ENCODE data around the gene MCAT.
"Not testable (repeated sequence)": the region's sequence is repeated elsewhere in the genome, so short reads cannot be mapped to it uniquely, and the experiment has no call there.

The MCAT gene

DNA sequence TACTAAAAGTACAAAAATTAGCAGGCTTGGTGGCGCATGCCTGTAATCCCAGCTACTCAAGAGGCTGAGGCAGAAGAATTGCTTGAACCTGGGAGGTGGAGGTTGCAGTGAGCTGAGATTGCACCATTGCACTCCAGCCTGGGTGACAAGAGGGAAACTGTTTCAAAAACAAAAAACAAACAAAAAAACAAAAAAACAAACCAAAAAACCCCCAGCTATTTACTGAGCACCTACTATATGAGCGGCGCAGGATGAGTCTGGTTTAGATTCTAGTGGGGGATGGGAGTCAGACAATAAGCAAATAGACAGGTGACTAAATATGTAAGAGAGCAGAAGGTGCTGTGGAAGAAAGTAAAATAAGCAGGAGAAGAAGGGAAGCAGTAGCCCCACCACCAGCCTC lies 38.2 kb downstream of the MCAT start:
- H3K4me3 ChIP-seq (ENCODE audit: low read length in 2 of 2); H3K36me3 ChIP-seq (ENCODE audit: control insufficient read depth in 2 of 2, insufficient read depth in 2 of 2, low read length in 2 of 2); H3K27me3 ChIP-seq (ENCODE audit: control insufficient read depth in 1 of 2, insufficient read depth in 2 of 2, low read length in 2 of 2); H3K4me1 ChIP-seq (ENCODE audit: control insufficient read depth, insufficient read depth, low read length); H3K27ac ChIP-seq (ENCODE audit: low read length); H3K9ac ChIP-seq (ENCODE audit: low read length in 2 of 2); H3K9me3 ChIP-seq (ENCODE audit: control insufficient read depth in 2 of 2, low read length in 2 of 2): not testable (repeated sequence)

DNA sequence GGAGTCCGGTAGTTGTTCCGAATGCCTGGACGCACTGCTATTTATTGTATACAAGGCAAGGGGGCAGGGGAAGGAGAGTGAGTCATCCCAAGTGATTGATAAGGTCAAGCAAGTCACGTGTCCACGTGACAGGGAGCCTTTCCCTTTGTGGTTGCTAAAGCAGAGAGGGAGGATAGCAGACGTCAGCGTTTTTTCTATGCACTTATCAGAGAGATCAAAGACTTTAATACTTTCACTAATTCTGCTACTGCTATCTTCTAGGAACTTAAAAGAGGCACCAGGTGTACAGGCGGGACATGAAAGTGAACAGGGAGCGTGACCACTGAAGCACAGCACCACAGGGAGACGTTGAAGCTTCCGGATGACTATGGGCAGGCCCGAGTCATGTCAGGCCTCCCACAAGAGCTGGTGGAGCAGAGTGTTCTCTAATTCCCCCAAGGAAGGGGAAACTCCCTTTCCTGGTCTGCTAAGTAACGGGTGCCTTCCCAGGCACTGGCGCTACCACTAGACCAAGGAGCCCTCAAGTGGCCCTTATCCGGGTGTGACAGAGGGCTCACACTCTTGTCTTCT lies 39.1 kb downstream of the MCAT start:
- H3K4me3 ChIP-seq (ENCODE audit: low read length in 2 of 2); H3K27ac ChIP-seq (ENCODE audit: low read length); H3K36me3 ChIP-seq (ENCODE audit: control insufficient read depth in 2 of 2, insufficient read depth in 2 of 2, low read length in 2 of 2); H3K4me1 ChIP-seq (ENCODE audit: control insufficient read depth, insufficient read depth, low read length); H3K9me3 ChIP-seq (ENCODE audit: control insufficient read depth in 2 of 2, low read length in 2 of 2); H3K27me3 ChIP-seq (ENCODE audit: control insufficient read depth in 1 of 2, insufficient read depth in 2 of 2, low read length in 2 of 2); H3K9ac ChIP-seq (ENCODE audit: low read length in 2 of 2): not testable (repeated sequence)

DNA sequence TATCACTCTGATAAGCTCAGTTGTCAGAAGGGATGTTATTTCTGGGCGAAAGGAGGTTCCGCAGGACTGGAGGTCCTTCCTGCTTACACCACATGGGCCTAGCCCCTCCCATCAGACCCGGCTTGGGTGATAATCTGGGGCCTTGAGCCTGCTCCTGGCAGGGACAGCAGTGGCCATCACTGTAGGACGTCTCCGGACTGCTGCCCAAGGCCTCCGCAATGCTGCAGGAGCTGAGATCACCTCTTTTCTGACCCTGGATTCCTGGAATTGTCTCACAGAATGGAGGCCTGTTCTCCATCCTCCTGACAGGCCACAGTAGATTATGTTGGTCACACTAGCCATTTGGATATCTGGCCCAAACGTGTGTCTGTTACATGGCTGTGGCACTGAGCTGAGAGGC lies 41.9 kb downstream of the MCAT start:
- H3K36me3 ChIP-seq (ENCODE audit: control insufficient read depth in 2 of 2, insufficient read depth in 2 of 2, low read length in 2 of 2), result no peaks in the 10 kb centered on the region
- no peak overlapping the region for H3K9ac ChIP-seq (ENCODE audit: low read length in 2 of 2)
- no peaks in the 10 kb centered on the region for H3K27me3 ChIP-seq (ENCODE audit: control insufficient read depth in 1 of 2, insufficient read depth in 2 of 2, low read length in 2 of 2)
- H3K27ac ChIP-seq (ENCODE audit: low read length), result no peak overlapping the region
- H3K4me3 ChIP-seq (ENCODE audit: low read length in 2 of 2), result no peak overlapping the region
- peaks cover 0 to 5% of the 10 kb centered on the region in 2 donors for H3K9me3 ChIP-seq (ENCODE audit: control insufficient read depth in 2 of 2, low read length in 2 of 2)
- H3K4me1 ChIP-seq (ENCODE audit: control insufficient read depth, insufficient read depth, low read length), result peaks cover 2% of the 10 kb centered on the region

DNA sequence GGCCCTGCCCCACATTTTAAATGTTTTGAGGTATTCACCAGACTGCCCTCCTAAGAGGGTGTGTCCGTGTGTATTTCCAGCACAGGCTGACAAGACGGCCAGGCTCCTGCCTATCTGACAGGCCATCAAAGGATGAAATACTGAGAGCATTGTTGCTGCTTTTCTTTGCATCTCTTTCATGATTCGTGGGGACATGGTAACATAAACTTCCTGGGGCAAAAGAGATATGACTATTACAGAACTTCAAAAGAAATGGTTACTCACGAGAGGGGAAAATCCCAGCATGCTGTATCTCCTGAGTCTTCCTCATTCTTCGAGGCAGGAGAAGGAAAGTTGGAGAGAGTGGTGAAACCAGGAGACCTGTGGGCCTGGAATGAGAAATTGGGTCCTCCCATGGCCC lies 43.0 kb downstream of the MCAT start:
- H3K36me3 ChIP-seq (ENCODE audit: control insufficient read depth in 2 of 2, insufficient read depth in 2 of 2, low read length in 2 of 2), result no peaks in the 10 kb centered on the region
- H3K9me3 ChIP-seq (ENCODE audit: control insufficient read depth in 2 of 2, low read length in 2 of 2), result peaks cover 0 to 5% of the 10 kb centered on the region in 2 donors
- H3K27me3 ChIP-seq (ENCODE audit: control insufficient read depth in 1 of 2, insufficient read depth in 2 of 2, low read length in 2 of 2), result no peaks in the 10 kb centered on the region
- H3K27ac ChIP-seq (ENCODE audit: low read length), result no peak overlapping the region
- peaks cover 2% of the 10 kb centered on the region for H3K4me1 ChIP-seq (ENCODE audit: control insufficient read depth, insufficient read depth, low read length)
- H3K4me3 ChIP-seq (ENCODE audit: low read length in 2 of 2), result no peak overlapping the region
- H3K9ac ChIP-seq (ENCODE audit: low read length in 2 of 2), result no peak overlapping the region

DNA sequence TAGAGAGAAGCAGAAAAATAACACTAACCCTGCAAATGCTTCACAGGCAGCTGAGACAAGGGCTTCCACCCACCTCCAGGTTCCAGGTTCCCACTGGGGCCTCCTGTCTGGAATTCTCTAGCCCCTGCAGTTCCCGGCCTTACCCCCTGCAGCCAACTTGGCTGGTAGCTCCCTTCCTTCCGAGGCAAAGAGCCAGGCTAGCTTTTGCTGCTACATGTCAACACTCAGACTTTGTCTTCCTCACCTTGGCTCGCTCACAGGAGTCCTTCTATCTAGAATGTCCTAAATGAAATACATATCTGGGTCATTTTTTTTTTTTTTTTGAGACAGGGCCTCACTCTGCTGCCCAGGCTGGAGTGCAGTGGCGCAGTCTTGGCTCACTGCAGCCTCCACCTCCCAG lies 44.1 kb downstream of the MCAT start:
- no peak overlapping the region for H3K4me3 ChIP-seq (ENCODE audit: low read length in 2 of 2)
- no peaks in the 10 kb centered on the region for H3K36me3 ChIP-seq (ENCODE audit: control insufficient read depth in 2 of 2, insufficient read depth in 2 of 2, low read length in 2 of 2)
- peaks cover 2% of the 10 kb centered on the region for H3K4me1 ChIP-seq (ENCODE audit: control insufficient read depth, insufficient read depth, low read length)
- H3K9ac ChIP-seq (ENCODE audit: low read length in 2 of 2), result no peak overlapping the region
- no peaks in the 10 kb centered on the region for H3K27me3 ChIP-seq (ENCODE audit: control insufficient read depth in 1 of 2, insufficient read depth in 2 of 2, low read length in 2 of 2)
- peaks cover 0 to 5% of the 10 kb centered on the region in 2 donors for H3K9me3 ChIP-seq (ENCODE audit: control insufficient read depth in 2 of 2, low read length in 2 of 2)
- no peak overlapping the region for H3K27ac ChIP-seq (ENCODE audit: low read length)

DNA sequence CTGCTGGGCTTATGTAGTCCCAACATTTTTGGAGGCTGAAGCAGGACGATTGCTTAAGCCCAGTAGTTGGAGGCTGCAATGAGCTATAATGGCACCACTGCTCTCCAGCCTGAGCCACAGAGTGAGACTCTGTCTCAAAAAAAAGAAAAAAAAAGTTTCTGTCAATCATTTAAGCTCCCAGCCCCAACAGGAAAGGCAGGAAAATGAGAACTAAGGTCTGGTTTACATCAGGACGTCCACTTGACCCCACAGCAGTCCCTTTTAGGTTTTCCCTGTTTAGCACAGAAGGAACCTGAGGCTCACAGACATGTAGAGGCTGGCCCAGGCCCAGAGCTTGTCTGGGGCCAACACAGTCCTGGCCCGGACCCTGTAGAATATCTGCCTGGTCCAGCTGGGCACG lies 44.8 kb downstream of the MCAT start:
- Histone ChIP-seq H3K27me3 (ENCODE audit: control insufficient read depth in 1 of 2, insufficient read depth in 2 of 2, low read length in 2 of 2) (no peaks in the 10 kb centered on the region), H3K36me3 (ENCODE audit: control insufficient read depth in 2 of 2, insufficient read depth in 2 of 2, low read length in 2 of 2) (no peaks in the 10 kb centered on the region), H3K4me1 (ENCODE audit: control insufficient read depth, insufficient read depth, low read length) (peaks cover 2% of the 10 kb centered on the region), H3K9me3 (ENCODE audit: control insufficient read depth in 2 of 2, low read length in 2 of 2) (peaks cover 0 to 5% of the 10 kb centered on the region in 2 donors), H3K9ac (ENCODE audit: low read length in 2 of 2) (no peak overlapping the region), H3K4me3 (ENCODE audit: low read length in 2 of 2) (no peak overlapping the region), H3K27ac (ENCODE audit: low read length) (no peak overlapping the region)

DNA sequence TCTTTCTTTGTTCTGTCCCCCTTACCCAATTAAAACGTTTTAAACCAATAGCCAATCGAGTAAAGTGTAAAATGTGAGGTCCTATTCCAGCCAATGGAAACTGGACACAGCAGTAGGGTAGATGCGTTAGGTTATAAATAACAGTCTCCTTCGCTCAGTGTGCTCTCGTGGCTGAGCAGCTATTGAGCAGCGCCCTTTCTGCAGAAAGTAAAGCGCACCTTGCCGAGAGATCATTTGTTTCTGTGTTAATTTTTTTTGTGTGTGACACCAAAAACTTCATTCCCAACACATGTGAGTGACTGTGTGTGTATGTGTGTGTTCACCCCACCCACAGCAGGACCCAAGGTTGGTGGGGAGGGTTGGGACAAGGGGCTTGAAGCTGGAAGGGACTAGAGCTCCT lies 46.8 kb downstream of the MCAT start:
- Histone ChIP-seq H3K36me3 (ENCODE audit: control insufficient read depth in 2 of 2, insufficient read depth in 2 of 2, low read length in 2 of 2) (no peaks in the 10 kb centered on the region), H3K27ac (ENCODE audit: low read length) (no peak overlapping the region), H3K4me1 (ENCODE audit: control insufficient read depth, insufficient read depth, low read length) (peaks cover 2% of the 10 kb centered on the region), H3K9ac (ENCODE audit: low read length in 2 of 2) (no peak overlapping the region), H3K4me3 (ENCODE audit: low read length in 2 of 2) (no peak overlapping the region), H3K27me3 (ENCODE audit: control insufficient read depth in 1 of 2, insufficient read depth in 2 of 2, low read length in 2 of 2) (no peaks in the 10 kb centered on the region), H3K9me3 (ENCODE audit: control insufficient read depth in 2 of 2, low read length in 2 of 2) (peaks cover 0 to 5% of the 10 kb centered on the region in 2 donors)

DNA sequence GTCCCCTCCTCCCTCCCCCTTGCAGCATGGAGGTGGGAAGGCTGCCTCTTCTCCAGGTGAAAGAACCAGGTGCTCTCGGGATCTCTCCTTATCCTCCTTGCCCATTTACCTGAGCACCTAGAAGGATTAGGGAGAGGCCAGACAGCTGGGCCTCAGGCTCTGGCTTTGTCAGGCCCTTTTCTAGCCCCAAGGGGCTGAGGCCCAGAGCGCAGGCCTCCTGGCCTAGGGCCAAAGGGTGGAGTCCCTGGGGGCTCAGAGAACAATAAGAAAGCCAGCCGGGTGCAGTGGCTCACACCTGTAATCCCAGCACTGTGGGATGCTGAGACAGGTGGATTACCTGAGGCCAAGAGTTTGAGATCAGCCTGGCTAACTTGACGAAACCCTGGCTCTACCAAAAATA lies 48.6 kb downstream of the MCAT start:
- Histone ChIP-seq H3K4me3 (ENCODE audit: low read length in 2 of 2) (no peak overlapping the region), H3K4me1 (ENCODE audit: control insufficient read depth, insufficient read depth, low read length) (peaks cover under 1% of the 10 kb centered on the region), H3K9ac (ENCODE audit: low read length in 2 of 2) (no peak overlapping the region), H3K36me3 (ENCODE audit: control insufficient read depth in 2 of 2, insufficient read depth in 2 of 2, low read length in 2 of 2) (no peaks in the 10 kb centered on the region), H3K27ac (ENCODE audit: low read length) (no peak overlapping the region), H3K9me3 (ENCODE audit: control insufficient read depth in 2 of 2, low read length in 2 of 2) (peaks cover 0 to 5% of the 10 kb centered on the region in 2 donors), H3K27me3 (ENCODE audit: control insufficient read depth in 1 of 2, insufficient read depth in 2 of 2, low read length in 2 of 2) (no peaks in the 10 kb centered on the region)

DNA sequence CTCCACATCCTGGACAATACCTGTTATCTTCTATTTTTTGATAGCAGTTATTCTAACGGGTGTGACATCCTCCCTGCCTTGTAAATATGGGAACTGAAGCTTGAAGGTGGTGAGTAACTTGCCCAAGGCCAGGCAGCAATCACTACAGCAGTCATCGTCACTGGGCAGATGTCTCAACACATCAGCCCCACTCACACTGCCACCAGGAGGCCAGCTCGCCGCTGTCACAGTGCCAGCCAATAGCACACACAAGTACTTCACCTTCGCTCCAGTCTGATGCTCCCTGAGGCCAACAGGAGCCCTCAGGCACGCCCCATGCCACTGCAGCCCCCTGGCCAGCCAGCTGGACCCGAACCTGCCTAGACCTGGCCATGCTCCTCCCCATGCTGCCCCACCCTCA lies 49.1 kb downstream of the MCAT start:
- H3K27ac ChIP-seq (ENCODE audit: low read length), result no peak overlapping the region
- H3K36me3 ChIP-seq (ENCODE audit: control insufficient read depth in 2 of 2, insufficient read depth in 2 of 2, low read length in 2 of 2), result no peaks in the 10 kb centered on the region
- no peaks in the 10 kb centered on the region for H3K27me3 ChIP-seq (ENCODE audit: control insufficient read depth in 1 of 2, insufficient read depth in 2 of 2, low read length in 2 of 2)
- peaks cover 5% of the 10 kb centered on the region for H3K4me1 ChIP-seq (ENCODE audit: control insufficient read depth, insufficient read depth, low read length)
- H3K9ac ChIP-seq (ENCODE audit: low read length in 2 of 2), result no peak overlapping the region
- peaks cover 0 to 5% of the 10 kb centered on the region in 2 donors for H3K9me3 ChIP-seq (ENCODE audit: control insufficient read depth in 2 of 2, low read length in 2 of 2)
- no peak overlapping the region for H3K4me3 ChIP-seq (ENCODE audit: low read length in 2 of 2)

DNA sequence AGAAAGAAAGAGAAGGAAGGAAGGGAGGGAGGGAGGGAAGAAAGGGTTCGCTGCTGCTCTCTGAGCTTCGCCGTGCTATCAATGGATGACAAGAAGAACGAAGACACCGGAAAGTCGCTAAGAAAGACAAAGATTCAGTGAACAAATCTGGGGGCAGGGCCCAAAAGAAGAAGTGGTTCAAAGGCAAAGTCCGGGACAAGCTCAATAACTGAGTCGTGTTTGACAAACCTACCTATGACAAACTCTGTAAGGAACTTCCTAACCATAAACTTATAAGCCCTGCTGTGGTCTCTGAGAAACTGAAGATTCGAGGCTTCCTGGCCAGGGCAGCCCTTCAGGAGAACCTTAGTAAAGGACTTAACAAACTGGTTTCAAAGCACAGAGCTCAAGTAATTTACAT lies 51.1 kb downstream of the MCAT start:
- H3K27ac ChIP-seq (ENCODE audit: low read length), result no peak overlapping the region
- peaks cover 9% of the 10 kb centered on the region for H3K4me1 ChIP-seq (ENCODE audit: control insufficient read depth, insufficient read depth, low read length)
- H3K9me3 ChIP-seq (ENCODE audit: control insufficient read depth in 2 of 2, low read length in 2 of 2), result peaks cover 0 to 5% of the 10 kb centered on the region in 2 donors
- no peaks in the 10 kb centered on the region for H3K36me3 ChIP-seq (ENCODE audit: control insufficient read depth in 2 of 2, insufficient read depth in 2 of 2, low read length in 2 of 2)
- no peaks in the 10 kb centered on the region for H3K27me3 ChIP-seq (ENCODE audit: control insufficient read depth in 1 of 2, insufficient read depth in 2 of 2, low read length in 2 of 2)
- no peak overlapping the region for H3K9ac ChIP-seq (ENCODE audit: low read length in 2 of 2)
- no peak overlapping the region for H3K4me3 ChIP-seq (ENCODE audit: low read length in 2 of 2)

DNA sequence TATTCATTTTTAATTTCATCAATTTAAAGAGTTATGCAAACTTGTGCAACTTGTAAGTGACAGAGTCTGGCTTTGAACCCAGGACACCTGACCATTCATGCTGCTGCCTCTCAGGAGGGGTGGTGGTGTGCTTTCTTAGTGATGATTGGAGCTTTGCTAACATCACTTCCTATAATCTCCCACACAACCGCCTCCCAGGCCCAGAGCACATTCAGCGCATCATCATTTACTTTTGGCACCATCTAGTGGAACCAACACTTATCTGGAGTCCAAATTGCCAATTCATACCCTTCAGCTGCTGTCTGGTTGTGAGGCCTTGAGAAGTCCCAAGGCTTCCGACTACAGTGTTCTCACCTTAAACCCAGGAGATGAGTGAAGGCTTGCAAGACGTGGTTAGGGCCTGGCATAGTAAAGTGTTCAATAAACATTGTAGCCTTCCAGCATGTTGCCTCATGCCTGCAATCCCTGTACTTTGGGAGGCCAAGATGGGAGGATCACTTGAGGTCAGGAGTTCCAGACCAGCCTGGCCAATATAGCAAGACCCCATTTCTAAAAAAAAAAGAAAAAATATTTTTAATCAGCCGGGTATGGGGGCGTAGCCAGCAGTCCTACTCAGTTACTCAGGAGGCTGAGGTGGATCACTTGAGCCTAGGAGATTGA lies 52.9 kb downstream of the MCAT start:
- peaks cover 9% of the 10 kb centered on the region for H3K4me1 ChIP-seq (ENCODE audit: control insufficient read depth, insufficient read depth, low read length)
- H3K9me3 ChIP-seq (ENCODE audit: control insufficient read depth in 2 of 2, low read length in 2 of 2), result no peaks in the 10 kb centered on the region
- H3K9ac ChIP-seq (ENCODE audit: low read length in 2 of 2), result no peak overlapping the region
- H3K36me3 ChIP-seq (ENCODE audit: control insufficient read depth in 2 of 2, insufficient read depth in 2 of 2, low read length in 2 of 2), result no peaks in the 10 kb centered on the region
- H3K27me3 ChIP-seq (ENCODE audit: control insufficient read depth in 1 of 2, insufficient read depth in 2 of 2, low read length in 2 of 2), result no peaks in the 10 kb centered on the region
- no peak overlapping the region for H3K27ac ChIP-seq (ENCODE audit: low read length)
- H3K4me3 ChIP-seq (ENCODE audit: low read length in 2 of 2), result no peak overlapping the region

Measured in stomach smooth muscle (tissue), 2 donors.